Measurements from ENCODE around the gene TRPM3.

DNA sequence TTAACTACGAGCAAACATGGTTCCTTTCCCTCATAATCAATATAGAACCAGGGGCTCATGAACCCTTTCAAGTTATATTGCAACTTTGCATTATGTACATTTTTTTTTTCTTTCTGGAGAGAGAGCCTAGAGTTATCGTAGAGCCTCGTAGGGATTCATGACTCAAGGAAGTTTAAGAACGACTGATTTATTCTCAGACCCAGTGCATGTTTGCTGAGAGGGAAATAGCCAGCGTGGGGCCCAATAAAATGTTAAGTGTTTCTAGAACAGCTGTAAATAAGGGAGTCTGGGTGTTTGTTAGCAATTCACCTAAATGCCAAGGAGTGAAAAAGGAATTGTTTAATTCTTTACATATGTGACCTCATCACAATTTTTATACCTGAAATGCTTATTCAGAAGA lies 587.9 kb downstream of the TRPM3 start:
- TF ChIP-seq, protein P1, sequence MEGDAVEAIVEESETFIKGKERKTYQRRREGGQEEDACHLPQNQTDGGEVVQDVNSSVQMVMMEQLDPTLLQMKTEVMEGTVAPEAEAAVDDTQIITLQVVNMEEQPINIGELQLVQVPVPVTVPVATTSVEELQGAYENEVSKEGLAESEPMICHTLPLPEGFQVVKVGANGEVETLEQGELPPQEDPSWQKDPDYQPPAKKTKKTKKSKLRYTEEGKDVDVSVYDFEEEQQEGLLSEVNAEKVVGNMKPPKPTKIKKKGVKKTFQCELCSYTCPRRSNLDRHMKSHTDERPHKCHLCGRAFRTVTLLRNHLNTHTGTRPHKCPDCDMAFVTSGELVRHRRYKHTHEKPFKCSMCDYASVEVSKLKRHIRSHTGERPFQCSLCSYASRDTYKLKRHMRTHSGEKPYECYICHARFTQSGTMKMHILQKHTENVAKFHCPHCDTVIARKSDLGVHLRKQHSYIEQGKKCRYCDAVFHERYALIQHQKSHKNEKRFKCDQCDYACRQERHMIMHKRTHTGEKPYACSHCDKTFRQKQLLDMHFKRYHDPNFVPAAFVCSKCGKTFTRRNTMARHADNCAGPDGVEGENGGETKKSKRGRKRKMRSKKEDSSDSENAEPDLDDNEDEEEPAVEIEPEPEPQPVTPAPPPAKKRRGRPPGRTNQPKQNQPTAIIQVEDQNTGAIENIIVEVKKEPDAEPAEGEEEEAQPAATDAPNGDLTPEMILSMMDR (IDR thresholded peaks at IDR 0.05), result no peak
- no peak for TF ChIP-seq POLR2A (IDR thresholded peaks at IDR 0.05)

All from adrenal gland (tissue), 5 donors.